PC-9 (cell line): ENCODE results near the gene PDZD4. TPM values are rescaled to one million over a fixed set of nuclear protein-coding genes. Genes with fewer than 3 reads are reported as not detected.
A peak's percentile ranks its signal among the peaks of the same experiment; 100 is the strongest.

Experiments
- BruUV-seq: library from RNA; stranded (reverse); fragments of 400-500 nt; replicated peaks from 2 replicates; lab custom pipeline; 2021; lab: Mats Ljungman, UMichigan
- CTCF ChIA-PET: fragments of 300-600 bp; sonication (Branson Sonifier 250); formaldehyde crosslinking; loops from one replicate; lab custom pipeline; 2022; ENCODE audit warnings: antibody characterized with exemption; lab: Charles Lee
- POLR2A ChIA-PET: fragments of 300-600 bp; sonication (Branson Sonifier 250); formaldehyde crosslinking; loops from one replicate; lab custom pipeline; 2022; ENCODE audit warnings: antibody characterized with exemption; ENCODE audit not compliant: unreplicated experiment; lab: Charles Lee
- DNase-seq, 2 experiments: peaks; one replicate each; pipeline versions ENCODE4 v3.0.0 to v3.0.0-alpha.2; 2015 to 2022; ENCODE audit warnings: mixed read lengths in 1 of 2
- H2AFZ ChIP-seq: fragments of 200-600 bp; sonication (generic); 2 replicates; pipeline ENCODE4 v1.8.1; 2017; ENCODE audit warnings: antibody characterized with exemption
- H3F3A ChIP-seq: fragments of 200-600 bp; sonication (generic); 2 replicates; pipeline ENCODE4 v1.8.1; 2017; ENCODE audit warnings: antibody characterized with exemption, mild to moderate bottlenecking, low read depth; ENCODE audit not compliant: insufficient read depth
- H3K27ac ChIP-seq: fragments of 200-600 bp; sonication (generic); 2 replicates; pipeline ENCODE4 v1.6.1; 2016; ENCODE audit warnings: mixed run types
- H3K27me3 ChIP-seq: fragments of 200-600 bp; sonication (generic); 2 replicates; pipeline ENCODE4 v1.6.1; 2016; ENCODE audit warnings: low read depth, mixed run types; ENCODE audit not compliant: insufficient read depth
- H3K36me3 ChIP-seq: fragments of 200-600 bp; sonication (generic); 2 replicates; pipeline ENCODE4 v1.6.1; 2016; ENCODE audit warnings: low read depth, mixed run types
- H3K4me1 ChIP-seq: fragments of 200-600 bp; sonication (generic); replicated peaks from 2 replicates; pipeline ENCODE4 v1.6.1; 2016; ENCODE audit warnings: mixed run types; ENCODE audit not compliant: insufficient read depth
- H3K4me2 ChIP-seq: fragments of 200-600 bp; sonication (generic); 2 replicates; pipeline ENCODE4 v1.6.1; 2017; ENCODE audit warnings: mixed run types
- H3K4me3 ChIP-seq: fragments of 200-600 bp; sonication (generic); 2 replicates; pipeline ENCODE4 v1.6.1; 2016; ENCODE audit warnings: mixed run types
- H3K79me2 ChIP-seq: fragments of 200-600 bp; sonication (generic); 2 replicates; pipeline ENCODE4 v1.6.1; 2017; ENCODE audit warnings: low read depth, mixed run types
- H3K9me2 ChIP-seq: fragments of 200-600 bp; sonication (generic); 2 replicates; pipeline ENCODE4 v1.8.1; 2017; ENCODE audit warnings: mild to moderate bottlenecking; ENCODE audit not compliant: insufficient read depth
- H3K9me3 ChIP-seq: fragments of 200-600 bp; sonication (generic); 2 replicates; pipeline ENCODE4 v1.8.1; 2016; ENCODE audit warnings: low read depth; ENCODE audit not compliant: insufficient read depth
- H4K20me1 ChIP-seq: fragments of 200-600 bp; sonication (generic); 2 replicates; pipeline ENCODE4 v1.8.1; 2017; ENCODE audit not compliant: insufficient read depth
- CTCF ChIP-seq: fragments of 200-600 bp; sonication (generic); conservative IDR thresholded peaks from 2 replicates; pipeline ENCODE4 v1.6.1; 2017; ENCODE audit warnings: mixed run types, antibody characterized with exemption, mild to moderate bottlenecking, moderate library complexity
- EZH2 ChIP-seq: fragments of 200-600 bp; sonication (generic); IDR thresholded peaks from 2 replicates; pipeline ENCODE4 v1.8.0; 2017; ENCODE audit warnings: antibody characterized with exemption, low read depth
- intact Hi-C: fragments of 100-400 bp; cut with micrococcal nuclease; formaldehyde crosslinking; loops from one replicate; pipeline ENCODE4 v1.10.0; 2022; ENCODE audit not compliant: unreplicated experiment
- total RNA-seq: library from RNA; stranded (reverse); gene quantifications from 2 replicates; pipeline ENCODE4 v1.2.3, GENCODE V29; 2021

The PDZD4 gene
- total RNA-seq, 1 experiment from 2014 or later: 0.17 TPM

DNA sequence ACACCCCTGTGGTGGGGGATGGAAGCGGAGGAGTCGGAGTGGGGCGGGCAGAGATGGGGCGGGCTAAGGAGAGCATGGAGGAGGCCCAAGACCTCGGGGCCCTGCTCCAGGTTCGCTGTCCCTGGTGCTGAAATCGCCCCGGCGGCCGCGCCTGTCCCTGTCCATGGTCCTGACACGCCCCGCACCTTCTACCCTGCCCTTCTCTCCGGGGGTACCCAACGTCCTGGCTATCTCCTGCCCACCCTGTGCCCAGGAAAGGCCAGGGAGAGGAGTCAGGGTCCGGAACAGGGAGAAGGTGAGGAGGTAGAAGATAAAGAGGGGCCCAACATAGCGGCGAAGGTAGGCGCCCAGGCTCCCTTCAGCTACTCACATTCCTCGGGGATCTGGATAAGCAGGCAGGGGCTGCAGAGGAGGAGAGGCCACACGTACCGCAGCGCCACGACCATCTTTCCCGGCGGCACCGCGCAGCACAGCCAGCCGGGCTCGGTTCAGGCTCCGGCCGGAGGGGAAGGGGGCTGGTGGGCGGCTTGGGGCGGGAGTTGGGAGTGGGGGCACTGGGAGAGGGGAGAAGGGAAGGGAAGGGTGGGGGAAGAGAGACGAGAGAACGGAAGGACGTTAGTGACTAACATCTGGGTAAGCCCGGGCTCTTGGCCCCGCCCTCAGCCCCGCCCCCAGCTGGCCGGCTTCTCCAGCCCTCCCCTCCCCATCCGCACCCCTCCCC lies 45.2 kb upstream of the PDZD4 start:
- BruUV-seq: no TSS peak
- H3K4me3 ChIP-seq: no peak overlapping the region
- no peak overlapping the region for H3K27ac ChIP-seq
- no peaks in the 10 kb centered on the region for H3K36me3 ChIP-seq
- H3K9me3 ChIP-seq: no peaks in the 10 kb centered on the region
- ChIA-PET POLR2A (no interaction called here), CTCF (no interaction called here)
- H4K20me1 ChIP-seq: no peaks in the 10 kb centered on the region
- H3K9me2 ChIP-seq: no peaks in the 10 kb centered on the region
- H3F3A ChIP-seq: no peaks in the 10 kb centered on the region
- TF ChIP-seq CTCF (no peak), EZH2 (no peak)
- no peaks in the 10 kb centered on the region for H3K27me3 ChIP-seq
- H3K79me2 ChIP-seq: no peaks in the 10 kb centered on the region
- no peak overlapping the region for H2AFZ ChIP-seq
- intact Hi-C loops: no loop called here
- peak in 1 of 2 experiments; percentile 67 for DNase-seq
- no peaks in the 10 kb centered on the region for H3K4me1 ChIP-seq
- no peak overlapping the region for H3K4me2 ChIP-seq

- H3K4me1 ChIP-seq: no peaks in the 10 kb centered on the region
- POLR2A ChIA-PET: no interaction called here
These were observed 44.2 kb upstream of the PDZD4 start for GRCh38 chrX:153874366-153875125.

DNA sequence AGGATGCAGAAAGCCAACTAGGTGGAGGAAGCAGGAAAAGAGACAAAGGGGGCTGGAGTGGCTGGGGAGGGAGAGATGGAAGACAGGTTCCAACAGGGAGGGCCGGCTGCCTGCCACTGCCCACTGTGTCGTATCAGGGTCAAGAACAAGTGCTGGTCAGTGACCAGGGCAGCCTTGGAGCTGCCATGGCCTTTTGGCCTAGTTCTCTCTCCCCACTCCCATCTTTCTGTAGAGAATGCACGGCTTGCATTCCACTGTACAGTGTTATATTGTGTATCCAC lies 43.7 kb upstream of the PDZD4 start:
- Histone ChIP-seq H3K9me2 (no peaks in the 10 kb centered on the region), H3K9me3 (no peaks in the 10 kb centered on the region), H3K4me3 (no peak overlapping the region), H3K36me3 (no peaks in the 10 kb centered on the region), H3K27me3 (no peaks in the 10 kb centered on the region), H3K27ac (no peak overlapping the region), H3K4me2 (no peak overlapping the region), H4K20me1 (no peaks in the 10 kb centered on the region), H2AFZ (no peak overlapping the region), H3K79me2 (no peaks in the 10 kb centered on the region), H3F3A (no peaks in the 10 kb centered on the region), H3K4me1 (no peaks in the 10 kb centered on the region)
- intact Hi-C loops: no loop called here
- no TSS peak for BruUV-seq
- DNase-seq: no peak
- CTCF ChIA-PET: no interaction called here
- TF ChIP-seq CTCF: no peak
- POLR2A ChIA-PET: no interaction called here

More at GRCh38 chrX:153874366-153875125, 44.2 kb upstream of the PDZD4 start:
- H2AFZ ChIP-seq: no peak overlapping the region
- H3K36me3 ChIP-seq: no peaks in the 10 kb centered on the region
- CTCF ChIA-PET: no interaction called here
- no peaks in the 10 kb centered on the region for H3K9me2 ChIP-seq
- no peak for TF ChIP-seq CTCF
- no peak for TF ChIP-seq EZH2
- no TSS peak for BruUV-seq
- DNase-seq: no peak
- no peaks in the 10 kb centered on the region for H3K9me3 ChIP-seq
- H3F3A ChIP-seq: no peaks in the 10 kb centered on the region
- H3K79me2 ChIP-seq: no peaks in the 10 kb centered on the region
- no peaks in the 10 kb centered on the region for H3K27me3 ChIP-seq
- no peak overlapping the region for H3K4me2 ChIP-seq
- no peak overlapping the region for H3K27ac ChIP-seq
- H4K20me1 ChIP-seq: no peaks in the 10 kb centered on the region
- intact Hi-C loops: no loop called here
- H3K4me3 ChIP-seq: no peak overlapping the region
